ENCODE data around the gene TAGLN2. TPM values are rescaled to one million over a fixed set of nuclear protein-coding genes. Genes with fewer than 3 reads are reported as not detected.

Gene TAGLN2
- polyA plus RNA-seq, 2 of the 4 experiments (the other 2 are of a cell fraction) = 536 to 811 TPM

- Histone ChIP-seq H3K9me3 (no peaks in the 10 kb centered on the region), H3K27ac (peak overlapping the region in 1 of 2 experiments; percentile 37; a peak in 2 of 6 replicates), H3K4me1 (peaks cover 12% of the 10 kb centered on the region), H3K4me2 (no peak overlapping the region), H3K4me3 (no peak overlapping the region)
- 73% methylated on average over 11 of the region's 13 CpGs for WGBS (ENCODE audit: missing lambda C conversion rate)
- ChIA-PET CTCF (interaction anchor here (1.7 to 22.4 kb wide), 3 partner anchors 9 to 81 kb away, joined by 7 to 665 read pairs (median 99); partner anchors contain the start of gene IGSF9), POLR2A (no interaction called here)
- TF ChIP-seq CHD2 (IDR thresholded peaks at IDR 0.05; ENCODE audit: low read length, partially characterized antibody) (no peak), CBX2 (IDR thresholded peaks at IDR 0.05; ENCODE audit: borderline replicate concordance, low read depth) (no peak)
- DNase-seq (ENCODE audit: low read depth in 1 of 2, low spot score in 1 of 2) (no peak), FAIRE-seq (no peak), ATAC-seq (no peak)
Measured at GRCh38 chr1:159927849-159928431, 2.6 kb upstream of the TAGLN2 start.

- Histone ChIP-seq H3K4me2 (no peak overlapping the region), H3K27ac (peak overlapping the region in 1 of 2 experiments; percentile 34; a peak in 3 of 6 replicates), H3K4me1 (peaks cover 18% of the 10 kb centered on the region), H3K4me3 (no peak overlapping the region), H3K9me3 (no peaks in the 10 kb centered on the region)
- WGBS (ENCODE audit: missing lambda C conversion rate) = 91% methylated on average over 15 of the region's 16 CpGs
- DNase-seq (ENCODE audit: low read depth in 1 of 2, low spot score in 1 of 2) (no peak), ATAC-seq (no peak), FAIRE-seq (no peak)
- no peak for TF ChIP-seq CHD4 (IDR thresholded peaks at IDR 0.05; ENCODE audit: borderline replicate concordance)
- TF ChIP-seq RCOR1 (IDR thresholded peaks at IDR 0.05; ENCODE audit: low read depth, low read length) = no peak
- TF ChIP-seq CBX8 (IDR thresholded peaks at IDR 0.05) = no peak
- no peak for TF ChIP-seq CEBPB (IDR thresholded peaks at IDR 0.05)
- TF ChIP-seq SMC3 (IDR thresholded peaks at IDR 0.05) = no peak
- no peak for TF ChIP-seq CTCF (IDR thresholded peaks at IDR 0.05)
- no peak for TF ChIP-seq NR3C1 (IDR thresholded peaks at IDR 0.05)
- no peak for TF ChIP-seq RNF2 (IDR thresholded peaks at IDR 0.05; ENCODE audit: borderline replicate concordance, low read depth)
- TF ChIP-seq HOXA7 (CRISPR knock-in tag; IDR thresholded peaks at IDR 0.05) = no peak
- no peak for TF ChIP-seq ZFP36 (IDR thresholded peaks at IDR 0.05; ENCODE audit: borderline replicate concordance, partially characterized antibody)
- no peak for TF ChIP-seq RARB (CRISPR knock-in tag; IDR thresholded peaks at IDR 0.05)
- no peak for TF ChIP-seq ZC3H11A (IDR thresholded peaks at IDR 0.05)
- no peak for TF ChIP-seq MAFK (IDR thresholded peaks at IDR 0.05; ENCODE audit: partially characterized antibody)
- ChIA-PET CTCF (interaction anchor here (1.7 to 22.4 kb wide), 3 partner anchors 9 to 81 kb away, joined by 7 to 665 read pairs (median 99); partner anchors contain the start of gene IGSF9), POLR2A (no interaction called here)
Measured at GRCh38 chr1:159927211-159927848, 2.0 kb upstream of the TAGLN2 start.

- Histone ChIP-seq H3K4me2 (peak overlapping the region; percentile 97), H3K27ac (peak overlapping the region; percentile 97 to 99), H3K4me3 (peak overlapping the region; percentile 87), H3K4me1 (peaks cover 35% of the 10 kb centered on the region), H3K9me3 (no peaks in the 10 kb centered on the region)
- WGBS (ENCODE audit: missing lambda C conversion rate) = 14% methylated on average over 7 of the region's 7 CpGs
- DNase-seq (ENCODE audit: low read depth in 1 of 2, low spot score in 1 of 2) (no peak), ATAC-seq (peak in 1 of 2 experiments; percentile 1; a peak in 1 of 6 replicates), FAIRE-seq (no peak)
- ChIA-PET POLR2A (interaction anchor here (1.0 to 2.4 kb wide), 6 partner anchors 8 to 106 kb away, joined by 3 to 17 read pairs (median 4); partner anchors contain the start of genes IGSF9 and PIGM), CTCF (interaction anchor here (1.2 to 22.4 kb wide), 7 partner anchors 9 to 126 kb away, joined by 3 to 665 read pairs (median 7); no protein-coding TSS in a partner anchor)
- no peak for TF ChIP-seq RFX5 (IDR thresholded peaks at IDR 0.05)
- no peak for TF ChIP-seq NFE2L2 (conservative IDR thresholded peaks at IDR 0.05; ENCODE audit: low read length)
- TF ChIP-seq USF2 (IDR thresholded peaks at IDR 0.05) = peak; percentile 40; the same call in 1 of the 2 replicates
Measured at GRCh38 chr1:159925719-159926078, 392 bp upstream of the TAGLN2 start.

Data from A549 (cell line).